Omental fat pad (tissue), 4 donors: ENCODE results near the gene HNF1A. TPM values are rescaled to one million over a fixed set of nuclear protein-coding genes. Genes with fewer than 3 reads are reported as not detected.

Experiments used
- ATAC-seq: fragments of 150-250 bp; one replicate; pipeline ENCODE4 v1.9.1; 2016; ENCODE audit warnings: mild to moderate bottlenecking, moderate library complexity; ENCODE audit not compliant: low FRiP score
- DNase-seq: peaks from one replicate; pipeline ENCODE4 v3.0.0-alpha.2; 2019; ENCODE audit warnings: low spot score
- total RNA-seq, 4 donors: library from RNA; depleted of rRNA; stranded (reverse); fragments of >200 nt; gene quantifications; one replicate each; pipeline ENCODE4 v1.1.0, GENCODE V29; 2016
- TF ChIP-seq, protein P1 (sequence below), 3 donors: fragments of 450-650 bp; IDR thresholded peaks; one replicate each; pipeline ENCODE4 v1.5.1; 2016 to 2017; ENCODE audit warnings: antibody characterized with exemption in 3 of 3, mild to moderate bottlenecking in 3 of 3, moderate library complexity in 2 of 3

Gene HNF1A
- total RNA-seq, 4 donors from 2014 or later: not detected

DNA sequence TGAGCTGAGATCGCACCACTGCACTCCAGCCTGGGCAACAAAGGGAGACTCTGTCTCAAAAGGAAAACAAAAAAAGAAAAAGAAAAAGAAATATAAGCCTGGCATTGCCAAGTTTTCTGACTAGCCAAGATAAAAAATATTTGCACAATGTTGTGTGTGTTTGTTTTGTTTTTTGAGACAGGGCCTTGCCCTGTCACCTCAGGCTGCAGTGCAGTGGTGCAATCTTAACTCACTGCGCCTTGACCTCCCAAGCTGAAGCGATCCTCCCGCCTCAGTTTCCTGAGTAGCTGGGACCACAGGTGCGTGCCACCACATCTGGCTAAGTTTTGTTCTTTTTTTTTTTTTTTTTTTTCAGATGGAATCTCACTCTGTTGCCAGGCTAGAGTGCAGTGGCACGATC lies 43.4 kb downstream of the HNF1A start:
- DNase-seq (no peak), ATAC-seq (no peak)
- TF ChIP-seq, protein P1, sequence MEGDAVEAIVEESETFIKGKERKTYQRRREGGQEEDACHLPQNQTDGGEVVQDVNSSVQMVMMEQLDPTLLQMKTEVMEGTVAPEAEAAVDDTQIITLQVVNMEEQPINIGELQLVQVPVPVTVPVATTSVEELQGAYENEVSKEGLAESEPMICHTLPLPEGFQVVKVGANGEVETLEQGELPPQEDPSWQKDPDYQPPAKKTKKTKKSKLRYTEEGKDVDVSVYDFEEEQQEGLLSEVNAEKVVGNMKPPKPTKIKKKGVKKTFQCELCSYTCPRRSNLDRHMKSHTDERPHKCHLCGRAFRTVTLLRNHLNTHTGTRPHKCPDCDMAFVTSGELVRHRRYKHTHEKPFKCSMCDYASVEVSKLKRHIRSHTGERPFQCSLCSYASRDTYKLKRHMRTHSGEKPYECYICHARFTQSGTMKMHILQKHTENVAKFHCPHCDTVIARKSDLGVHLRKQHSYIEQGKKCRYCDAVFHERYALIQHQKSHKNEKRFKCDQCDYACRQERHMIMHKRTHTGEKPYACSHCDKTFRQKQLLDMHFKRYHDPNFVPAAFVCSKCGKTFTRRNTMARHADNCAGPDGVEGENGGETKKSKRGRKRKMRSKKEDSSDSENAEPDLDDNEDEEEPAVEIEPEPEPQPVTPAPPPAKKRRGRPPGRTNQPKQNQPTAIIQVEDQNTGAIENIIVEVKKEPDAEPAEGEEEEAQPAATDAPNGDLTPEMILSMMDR (IDR thresholded peaks at IDR 0.05): no peak

GRCh38 chr12:121022713-121023112 lies 44.4 kb downstream of the HNF1A start:
- TF ChIP-seq, protein P1 (IDR thresholded peaks at IDR 0.05): no peak
- ATAC-seq: no peak

GRCh38 chr12:121023799-121024198 lies 45.5 kb downstream of the HNF1A start:
- DNase-seq: no peak
- TF ChIP-seq, protein P1 (IDR thresholded peaks at IDR 0.05): no peak
- no peak for ATAC-seq

More at GRCh38 chr12:121022713-121023112, 44.4 kb downstream of the HNF1A start:
- no peak for DNase-seq

DNA sequence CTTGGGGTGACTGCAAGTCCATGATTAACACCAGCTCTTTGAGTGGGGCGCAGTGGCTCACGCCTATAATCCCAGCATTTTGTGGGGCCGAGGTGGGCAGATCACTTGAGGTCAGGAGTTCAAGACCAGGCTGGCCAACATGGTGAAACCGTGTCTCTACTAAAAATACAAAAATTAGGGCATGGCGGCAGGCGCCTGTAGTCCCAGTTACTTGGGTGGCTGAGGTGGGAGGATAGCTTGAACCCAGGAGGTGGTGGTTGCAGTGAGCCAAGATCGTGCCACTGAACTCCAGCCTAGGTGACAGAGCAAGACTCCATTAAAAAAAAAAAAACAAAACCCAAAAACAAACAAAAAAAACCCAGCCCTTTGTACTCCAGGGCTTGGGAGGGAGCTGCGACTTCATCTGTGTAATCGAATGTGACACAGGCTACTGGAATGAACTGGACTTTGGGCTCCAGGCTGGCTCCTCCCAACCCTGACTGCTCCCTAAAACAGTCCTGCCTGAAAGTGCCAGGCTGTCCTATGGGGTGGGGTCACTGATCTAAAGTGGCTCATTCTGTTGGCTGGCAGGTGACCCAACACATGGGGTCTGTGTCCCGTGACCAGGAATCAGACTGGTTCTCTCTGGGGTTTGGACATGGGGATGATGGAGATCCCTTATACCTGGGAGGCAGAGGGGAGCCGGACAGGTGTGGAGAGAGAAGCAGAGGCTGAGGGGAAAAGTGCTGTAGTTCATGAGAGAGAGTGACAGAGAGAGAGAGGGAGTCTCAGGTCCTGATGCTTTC lies 47.3 kb downstream of the HNF1A start:
- no peak for DNase-seq
- TF ChIP-seq, protein P1 (IDR thresholded peaks at IDR 0.05): no peak
- ATAC-seq: no peak

GRCh38 chr12:121026274-121027045 lies 48.1 kb downstream of the HNF1A start:
- TF ChIP-seq, protein P1 (IDR thresholded peaks at IDR 0.05): no peak
- ATAC-seq: no peak

GRCh38 chr12:121030576-121031212 lies 52.4 kb downstream of the HNF1A start:
- TF ChIP-seq, protein P1 (IDR thresholded peaks at IDR 0.05): no peak
- DNase-seq: no peak
- no peak for ATAC-seq

More at GRCh38 chr12:121026274-121027045, 48.1 kb downstream of the HNF1A start:
- DNase-seq: no peak
